ENCODE measurements around the gene DNAH14.

DNA sequence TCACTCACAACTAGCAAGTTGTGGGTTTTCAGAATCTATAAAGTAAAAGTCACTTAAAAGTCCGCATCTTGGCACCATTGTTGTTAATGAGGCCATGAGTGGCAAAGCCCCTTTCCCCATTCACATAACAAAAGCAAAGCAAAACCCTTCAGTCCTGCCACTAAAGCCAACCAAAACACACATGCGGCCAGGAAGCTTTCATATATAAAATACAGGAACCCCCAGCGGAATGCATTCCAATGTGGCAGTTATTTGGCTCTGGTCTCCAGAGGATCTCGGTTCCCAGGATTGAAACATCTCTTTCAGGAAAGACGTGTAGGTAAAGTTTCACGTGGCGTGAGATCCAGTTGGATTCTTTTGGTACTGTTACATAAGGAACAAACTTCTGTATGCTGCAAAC, 500.8 kb downstream of the DNAH14 start:
- TF ChIP-seq, protein P1, sequence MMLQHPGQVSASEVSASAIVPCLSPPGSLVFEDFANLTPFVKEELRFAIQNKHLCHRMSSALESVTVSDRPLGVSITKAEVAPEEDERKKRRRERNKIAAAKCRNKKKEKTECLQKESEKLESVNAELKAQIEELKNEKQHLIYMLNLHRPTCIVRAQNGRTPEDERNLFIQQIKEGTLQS (IDR thresholded peaks at IDR 0.05) = no peak
- TF ChIP-seq, protein P2, sequence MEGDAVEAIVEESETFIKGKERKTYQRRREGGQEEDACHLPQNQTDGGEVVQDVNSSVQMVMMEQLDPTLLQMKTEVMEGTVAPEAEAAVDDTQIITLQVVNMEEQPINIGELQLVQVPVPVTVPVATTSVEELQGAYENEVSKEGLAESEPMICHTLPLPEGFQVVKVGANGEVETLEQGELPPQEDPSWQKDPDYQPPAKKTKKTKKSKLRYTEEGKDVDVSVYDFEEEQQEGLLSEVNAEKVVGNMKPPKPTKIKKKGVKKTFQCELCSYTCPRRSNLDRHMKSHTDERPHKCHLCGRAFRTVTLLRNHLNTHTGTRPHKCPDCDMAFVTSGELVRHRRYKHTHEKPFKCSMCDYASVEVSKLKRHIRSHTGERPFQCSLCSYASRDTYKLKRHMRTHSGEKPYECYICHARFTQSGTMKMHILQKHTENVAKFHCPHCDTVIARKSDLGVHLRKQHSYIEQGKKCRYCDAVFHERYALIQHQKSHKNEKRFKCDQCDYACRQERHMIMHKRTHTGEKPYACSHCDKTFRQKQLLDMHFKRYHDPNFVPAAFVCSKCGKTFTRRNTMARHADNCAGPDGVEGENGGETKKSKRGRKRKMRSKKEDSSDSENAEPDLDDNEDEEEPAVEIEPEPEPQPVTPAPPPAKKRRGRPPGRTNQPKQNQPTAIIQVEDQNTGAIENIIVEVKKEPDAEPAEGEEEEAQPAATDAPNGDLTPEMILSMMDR (IDR thresholded peaks at IDR 0.05; ENCODE audit: low read depth, low read length, missing input control) = no peak
- TF ChIP-seq JUND (IDR thresholded peaks at IDR 0.05) = no peak
- no peak for TF ChIP-seq EGR1 (IDR thresholded peaks at IDR 0.05; ENCODE audit: low read depth in 2 of 2)
- no peak for TF ChIP-seq SP1 (IDR thresholded peaks at IDR 0.05)
- no peak for TF ChIP-seq RAD21 (IDR thresholded peaks at IDR 0.05)
- no peak for TF ChIP-seq GABPA (IDR thresholded peaks at IDR 0.05 in 1 of 2, conservative IDR thresholded peaks at IDR 0.05 in 1 of 2)
- TF ChIP-seq YY1 (IDR thresholded peaks at IDR 0.05) = no peak
- TF ChIP-seq, protein P3, sequence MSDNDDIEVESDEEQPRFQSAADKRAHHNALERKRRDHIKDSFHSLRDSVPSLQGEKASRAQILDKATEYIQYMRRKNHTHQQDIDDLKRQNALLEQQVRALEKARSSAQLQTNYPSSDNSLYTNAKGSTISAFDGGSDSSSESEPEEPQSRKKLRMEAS (IDR thresholded peaks at IDR 0.05) = no peak
